Fibroblast of skin of left quadriceps (primary cell): Measurements from ENCODE around the gene ALOX5.

Experiments used
- DNase-seq, 2 experiments: peaks; one replicate each; pipeline ENCODE4 v3.0.0-alpha.2; 2013; ENCODE audit warnings: low read depth in 2 of 2

Gene ALOX5

DNA sequence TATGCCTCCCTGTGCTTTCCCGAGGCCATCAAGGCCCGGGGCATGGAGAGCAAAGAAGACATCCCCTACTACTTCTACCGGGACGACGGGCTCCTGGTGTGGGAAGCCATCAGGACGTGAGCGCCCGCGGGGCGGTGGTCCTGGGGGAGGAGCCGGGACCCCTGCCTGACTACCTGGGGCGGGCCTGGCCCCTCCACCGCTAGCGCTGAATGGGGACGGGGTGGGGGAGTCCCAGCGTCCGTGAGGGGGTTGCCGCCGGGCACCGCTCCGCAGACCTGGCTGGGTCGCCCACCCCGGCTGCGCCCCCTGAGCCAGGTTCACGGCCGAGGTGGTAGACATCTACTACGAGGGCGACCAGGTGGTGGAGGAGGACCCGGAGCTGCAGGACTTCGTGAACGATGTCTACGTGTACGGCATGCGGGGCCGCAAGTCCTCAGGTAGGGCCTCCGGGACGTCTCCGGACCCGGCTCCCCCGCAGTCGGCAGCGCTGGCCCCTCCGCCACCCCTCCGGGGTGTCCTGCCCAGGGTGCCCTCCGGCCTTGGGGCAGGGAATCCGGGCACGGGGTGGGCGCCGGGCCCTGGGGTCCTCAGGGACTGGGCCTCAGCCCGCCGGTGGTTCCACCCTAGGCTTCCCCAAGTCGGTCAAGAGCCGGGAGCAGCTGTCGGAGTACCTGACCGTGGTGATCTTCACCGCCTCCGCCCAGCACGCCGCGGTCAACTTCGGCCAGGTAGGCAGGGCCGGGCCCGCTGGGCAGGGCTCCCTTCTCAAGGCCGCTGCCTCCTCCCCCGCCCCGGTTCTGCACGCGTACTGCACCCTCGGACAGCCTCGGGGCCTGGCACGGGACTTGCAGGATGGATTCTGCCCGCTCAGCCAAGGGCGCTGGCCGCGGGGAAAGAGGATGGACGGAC is 69.3 kb downstream of the ALOX5 start:
- no peak for DNase-seq

DNA sequence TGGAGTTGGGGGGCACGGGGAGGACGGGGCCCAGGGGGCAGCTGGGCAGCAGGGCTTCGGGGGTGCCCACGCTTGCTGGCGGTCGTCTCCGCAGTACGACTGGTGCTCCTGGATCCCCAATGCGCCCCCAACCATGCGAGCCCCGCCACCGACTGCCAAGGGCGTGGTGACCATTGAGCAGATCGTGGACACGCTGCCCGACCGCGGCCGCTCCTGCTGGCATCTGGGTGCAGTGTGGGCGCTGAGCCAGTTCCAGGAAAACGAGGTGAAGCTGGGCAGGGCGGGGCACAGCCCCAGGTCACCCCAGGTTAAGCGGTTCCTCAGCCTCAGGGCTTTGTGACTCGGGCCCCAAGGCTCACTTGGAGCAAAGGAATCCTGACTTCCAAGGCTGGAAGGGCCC is 70.0 kb downstream of the ALOX5 start:
- no peak for DNase-seq

- DNase-seq: no peak
Measured at GRCh38 chr10:45444976-45445898, 71.2 kb downstream of the ALOX5 start.

DNA sequence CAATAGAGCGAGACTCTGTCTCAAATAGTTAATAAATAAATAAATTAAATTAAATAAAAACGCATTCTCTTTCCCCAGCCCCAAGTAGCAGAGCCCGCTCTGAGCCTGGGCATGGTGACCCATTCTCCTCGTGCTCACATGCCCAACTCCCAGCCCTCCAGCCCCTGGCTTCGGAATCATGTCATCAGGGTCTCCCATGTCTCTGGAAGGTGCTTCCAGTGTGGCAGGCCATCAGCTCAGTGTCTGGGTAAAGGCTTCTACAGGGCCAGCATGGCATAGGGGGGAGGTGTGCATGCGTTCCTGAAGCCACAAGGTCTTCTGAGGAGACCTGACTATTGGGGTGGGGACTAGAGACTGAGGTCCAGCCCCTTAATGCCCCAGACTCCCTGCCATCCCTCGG is 72.8 kb downstream of the ALOX5 start:
- no peak for DNase-seq

DNA sequence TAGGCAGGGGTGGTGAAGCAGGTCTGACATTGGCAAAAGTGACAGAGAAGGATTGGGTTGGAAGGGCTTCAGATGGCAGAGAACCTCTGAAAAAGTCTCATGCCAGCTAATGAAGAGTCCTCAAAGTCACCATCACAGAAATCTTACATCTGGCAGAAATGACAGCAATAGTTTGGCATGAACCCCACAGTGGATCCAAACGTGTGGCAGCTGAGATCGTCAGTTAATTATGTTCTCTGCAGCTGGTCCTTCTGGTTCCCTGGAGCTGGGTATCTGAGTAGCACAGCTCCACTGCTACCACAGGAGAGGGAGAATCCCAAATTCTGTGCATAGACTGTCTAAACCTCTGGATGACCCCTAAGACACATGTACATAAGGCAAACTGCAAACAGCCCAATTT is 73.4 kb downstream of the ALOX5 start:
- DNase-seq: no peak

DNA sequence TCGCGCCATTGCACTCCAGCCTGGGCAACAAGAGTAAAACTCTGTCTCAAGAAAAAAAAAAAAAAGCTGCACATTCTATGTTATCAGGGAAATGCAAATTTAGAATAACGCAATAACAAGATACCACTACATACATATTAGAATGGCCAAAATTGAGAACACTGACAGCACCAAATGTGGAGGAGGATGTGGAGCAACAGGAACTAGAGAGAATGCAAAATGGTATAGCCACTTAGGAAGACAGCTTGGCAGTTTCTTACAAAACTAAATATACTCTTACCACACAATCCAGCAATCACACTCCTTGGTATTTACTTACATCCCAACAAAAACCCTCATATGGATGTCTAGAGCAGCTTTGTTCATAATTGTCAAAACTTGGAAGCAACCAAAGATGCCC is 76.8 kb downstream of the ALOX5 start:
- DNase-seq: no peak

DNA sequence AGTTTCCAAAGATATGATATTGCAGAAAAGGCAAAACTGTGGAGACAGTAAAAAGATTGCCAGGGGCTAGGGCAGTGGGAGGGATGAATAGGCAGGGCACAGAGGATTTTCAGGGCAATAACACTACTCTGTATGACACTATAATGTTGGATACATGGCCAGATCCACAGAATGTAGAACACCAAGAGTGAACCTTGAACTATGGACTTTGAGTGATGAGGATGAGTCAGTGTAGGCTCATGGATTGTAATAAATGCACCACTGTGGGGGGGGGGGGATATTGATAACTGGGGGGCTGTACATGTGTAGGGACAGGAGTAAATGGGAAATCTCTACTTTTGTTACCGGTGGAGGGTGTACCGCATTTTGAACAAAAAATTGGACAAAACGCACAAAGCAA is 77.4 kb downstream of the ALOX5 start:
- DNase-seq: no peak

GRCh38 chr10:45452268-45452667 is 78.3 kb downstream of the ALOX5 start:
- no peak for DNase-seq

GRCh38 chr10:45452743-45453452 is 78.9 kb downstream of the ALOX5 start:
- DNase-seq: no peak

- no peak for DNase-seq
Measured at GRCh38 chr10:45453639-45454255, 79.7 kb downstream of the ALOX5 start.

DNA sequence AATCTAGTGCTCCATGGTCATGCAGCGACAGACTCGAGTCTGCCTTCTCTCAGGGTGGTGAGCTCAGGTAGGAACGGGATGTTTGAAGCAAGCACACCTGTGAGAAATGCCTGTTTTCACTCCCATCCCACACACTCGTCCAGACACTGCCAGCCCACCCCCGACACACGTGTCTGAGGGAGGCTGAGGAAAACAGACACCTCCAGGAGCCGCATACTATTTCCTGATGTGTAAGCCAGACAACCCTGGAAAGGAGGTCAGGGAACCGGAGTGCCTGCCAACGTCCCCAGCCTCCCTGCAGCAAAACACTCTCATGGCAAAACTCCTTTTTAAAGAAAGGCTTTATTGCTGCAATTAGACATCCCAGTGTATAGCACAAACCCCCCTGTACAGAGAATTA is 80.2 kb downstream of the ALOX5 start:
- DNase-seq: no peak

- DNase-seq: no peak
Measured at GRCh38 chr10:45454859-45455258, 80.8 kb downstream of the ALOX5 start.

- no peak for DNase-seq
Measured at GRCh38 chr10:45456233-45456632, 82.2 kb downstream of the ALOX5 start.

GRCh38 chr10:45456822-45457221 is 82.8 kb downstream of the ALOX5 start:
- no peak for DNase-seq

DNA sequence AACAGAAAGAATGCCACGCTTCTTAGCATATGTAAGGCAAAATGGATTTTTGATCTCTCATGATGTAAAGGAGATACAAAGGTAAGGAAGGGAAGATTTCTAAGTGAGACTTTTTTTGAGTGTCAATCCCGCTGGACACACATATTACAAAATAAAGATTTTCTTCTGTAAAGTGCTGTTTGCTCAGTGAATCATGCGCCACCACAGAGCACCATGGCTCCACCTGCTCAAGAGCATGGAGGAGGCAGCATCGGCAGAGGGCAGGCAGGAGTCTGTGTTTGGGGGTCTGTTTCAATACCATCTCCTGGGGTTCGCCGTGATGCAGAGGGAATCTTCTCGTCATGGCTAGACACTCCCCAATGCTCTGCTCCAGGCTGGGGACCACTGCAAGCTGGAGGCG is 83.5 kb downstream of the ALOX5 start:
- DNase-seq: no peak

DNA sequence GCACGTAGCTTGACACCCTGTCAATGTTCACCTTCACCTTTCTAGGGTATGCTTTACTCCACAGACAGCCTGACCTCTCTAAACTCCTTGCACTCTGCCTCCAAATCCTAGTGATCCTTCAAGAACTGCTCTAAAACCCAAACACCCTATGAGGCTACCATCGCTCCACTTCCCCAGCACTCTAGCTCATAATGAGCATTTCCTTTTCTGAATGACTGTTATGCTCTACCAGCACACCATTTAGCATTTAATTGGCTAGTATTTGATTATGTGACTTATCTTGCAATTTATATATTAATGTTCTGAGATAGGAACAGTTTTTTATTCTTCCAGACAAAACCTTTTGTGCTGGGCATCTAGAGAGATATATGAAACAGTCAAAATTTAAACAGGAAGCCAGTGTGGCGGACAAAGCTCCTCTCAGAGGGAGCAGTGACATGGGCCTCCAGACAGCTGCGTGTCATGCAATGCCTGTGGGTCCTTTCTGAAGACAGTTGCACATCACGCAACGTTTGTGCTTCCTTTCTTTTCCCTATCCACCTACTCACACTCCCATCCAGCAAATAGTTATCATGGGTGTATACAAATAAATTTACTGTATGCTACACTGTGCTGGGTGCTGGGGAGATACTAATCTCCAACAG is 86.3 kb downstream of the ALOX5 start:
- no peak for DNase-seq

DNA sequence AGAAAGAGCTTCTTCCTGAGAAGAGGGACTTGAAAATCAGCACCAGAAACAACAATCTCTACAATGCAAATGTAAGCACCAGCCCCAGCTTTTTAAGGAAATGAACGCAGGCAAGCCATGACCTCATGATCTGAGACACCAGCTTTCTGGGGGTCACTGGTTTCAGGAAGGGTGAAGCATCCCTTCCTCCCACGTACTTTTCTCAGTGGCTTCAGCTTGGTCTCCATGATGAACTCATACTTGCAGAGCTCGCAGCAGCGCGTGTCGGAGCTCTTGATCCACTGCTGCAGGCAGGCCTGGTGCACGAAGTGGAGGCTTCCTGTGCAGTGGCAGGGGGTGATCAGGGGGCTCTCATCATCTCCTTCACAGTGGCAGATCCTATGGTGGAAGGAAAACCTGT is 87.0 kb downstream of the ALOX5 start:
- no peak for DNase-seq

GRCh38 chr10:45463244-45464116 is 89.5 kb downstream of the ALOX5 start:
- DNase-seq: no peak

- DNase-seq: peak; percentile 26 to 34
Measured at GRCh38 chr10:45464958-45465567, 91.0 kb downstream of the ALOX5 start.

DNA sequence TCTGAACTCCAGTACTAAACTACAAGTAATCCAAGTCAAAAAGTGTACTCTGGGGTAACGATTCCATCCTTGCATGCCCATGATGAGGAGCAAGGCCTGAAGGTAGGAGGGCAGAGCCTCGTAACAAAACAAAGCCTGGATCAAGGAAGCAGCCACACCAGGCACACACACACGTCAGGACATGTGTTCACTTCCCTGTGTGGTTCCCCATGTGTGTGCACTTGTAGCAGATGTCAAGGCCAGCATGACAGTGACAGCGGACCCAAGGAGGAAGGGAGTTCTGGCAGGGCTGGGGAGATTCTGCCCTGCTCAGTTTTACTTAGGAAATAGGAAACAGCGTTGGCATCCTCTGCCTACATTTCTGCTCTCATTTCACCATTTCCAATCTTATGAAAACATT is 92.8 kb downstream of the ALOX5 start:
- DNase-seq: no peak
